Ovary (tissue), 9 donors: ENCODE results near the gene SPRR1A. TPM values are rescaled to one million over a fixed set of nuclear protein-coding genes. Genes with fewer than 3 reads are reported as not detected.

Source experiments
- DNase-seq, 5 donors: peaks; one replicate each; pipeline ENCODE4 v3.0.0-alpha.2; 2019 to 2020
- H3K27ac ChIP-seq, 2 donors: fragments of 200-600 bp; one replicate each; pipeline versions ENCODE4 v1.5.1 to v1.8.0; 2019 to 2022
- H3K27me3 ChIP-seq: fragments of 200-600 bp; one replicate; pipeline ENCODE4 v1.8.0; 2022
- H3K36me3 ChIP-seq: fragments of 200-600 bp; sonication (generic); one replicate; pipeline ENCODE4 v1.5.1; 2019
- H3K4me1 ChIP-seq: one replicate; pipeline ENCODE4 v1.8.1; 2013; ENCODE audit warnings: mild to moderate bottlenecking, moderate library complexity; ENCODE audit not compliant: insufficient read depth
- H3K4me3 ChIP-seq: fragments of 200-600 bp; sonication (generic); one replicate; pipeline ENCODE4 v1.5.1; 2017
- H3K9me3 ChIP-seq, 2 donors: fragments of 200-600 bp in 1 of 2; sonication (generic) in 1 of 2; one replicate each; pipeline versions ENCODE4 v1.5.1 to v1.8.1; 2013 to 2019; ENCODE audit warnings: mild to moderate bottlenecking in 1 of 2, moderate library complexity in 1 of 2
- EP300 ChIP-seq: sonication (generic); formaldehyde crosslinking; IDR thresholded peaks from one replicate; pipeline ENCODE4 v1.6.1; 2017; ENCODE audit warnings: antibody characterized with exemption
- POLR2A ChIP-seq: fragments of 450-650 bp; IDR thresholded peaks from one replicate; pipeline ENCODE4 v1.6.1; 2017; ENCODE audit warnings: antibody characterized with exemption, mild to moderate bottlenecking, moderate library complexity
- WGBS, 3 donors: extraction: QIAGEN DNeasy Blood & Tissue Kit in 1 of 3; methylation state at CpG; one replicate each; pipeline versions ENCODE4 v1.1.5 to v1.1.7; 2013 to 2017; 5-methylcytosine and 5-hydroxymethylcytosine counted together
- intact Hi-C, 4 donors: fragments of 100-400 bp; cut with DNase I; formaldehyde crosslinking; loops; one replicate each; pipeline versions ENCODE4 v1.11.0 to v1.15.1; 2022 to 2023
- polyA plus RNA-seq, 2 donors: library from polyadenylated mRNA; stranded (reverse); fragments of 200-250 nt in 1 of 2; fragments of 350-450 nt in 1 of 2; fragmentation: Illumina TruSeq in 1 of 2; extraction: RNeasy Lipid Tissue Mini Kit (QIAGEN cat#74804) in 1 of 2; gene quantifications; one replicate each; pipeline ENCODE4 v1.2.3, GENCODE V29; 2013 to 2014
- total RNA-seq, 7 donors: library from RNA; depleted of rRNA in 2 of 7; stranded (reverse); fragments of >200 nt in 2 of 7; fragmentation: NEBNext Ultra II Directional in 3 of 7; extraction: Animal tissue kit (Norgen Biotek cat#: 25700) in 3 of 7; gene quantifications; one replicate each; pipeline versions ENCODE4 v1.1.0 to v1.2.4, GENCODE V29; 2016 to 2023
- TF ChIP-seq, protein P1 (sequence below), 3 donors: fragments of 450-650 bp in 2 of 3; fragments of 200-600 bp in 1 of 3; IDR thresholded peaks; one replicate each; pipeline versions ENCODE4 v1.5.1 to v1.8.0; 2016 to 2022; ENCODE audit warnings: antibody characterized with exemption in 3 of 3, mild to moderate bottlenecking in 1 of 3
- donor health status: DM: no; HTN: no; CAD: no; lungs with moderate emphysema.
- donor health status: DM: no; HTN: no; CAD: no.
- donor health status: Bipolar disorder and iron deficiency.
- donor health status: DM: yes; HTN: yes; CAD: no.
- donor health status: DM: no; HTN: no; CAD: no.
- donor health status: DM: yes; HTN: yes; CAD: no.

SPRR1A gene
- total and polyA plus RNA-seq, 9 donors: not detected

DNA sequence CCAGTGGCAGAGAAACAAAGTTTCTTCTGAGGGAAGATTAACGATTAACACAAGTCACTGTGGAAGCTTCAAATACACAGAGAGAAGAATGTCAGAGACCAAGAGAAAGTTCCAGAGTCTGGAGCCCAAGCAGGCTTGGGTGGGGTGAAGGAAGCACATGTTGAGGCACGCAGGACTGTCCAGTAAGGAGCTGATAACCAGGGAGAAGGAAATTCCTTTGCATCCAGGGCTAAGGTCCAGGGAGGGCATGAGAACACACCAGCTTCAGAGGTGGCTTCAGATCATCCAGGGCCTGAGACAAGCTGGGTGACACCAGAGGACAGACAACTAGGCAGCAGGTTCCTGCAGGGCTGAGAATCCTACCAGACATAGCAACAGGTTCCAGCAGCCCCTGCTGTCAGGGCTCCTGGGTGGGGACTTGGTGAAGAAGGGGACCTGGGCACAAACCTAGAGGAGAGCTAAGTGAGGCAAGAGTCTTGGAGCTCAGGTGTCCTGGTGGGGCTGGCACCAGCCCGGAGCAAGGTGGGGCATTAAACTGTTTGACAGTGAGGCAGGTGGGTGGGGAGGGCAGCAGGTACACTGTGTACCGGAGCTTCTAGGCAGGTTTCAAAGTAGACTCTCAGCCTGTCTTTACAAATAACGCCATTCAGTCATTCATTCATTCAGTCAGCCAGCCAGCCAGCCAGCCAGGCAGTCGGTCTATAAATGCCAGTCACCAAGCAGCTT is 2.6 kb upstream of the SPRR1A start:
- no peaks in the 10 kb centered on the region for H3K36me3 ChIP-seq
- no peak overlapping the region for H3K4me3 ChIP-seq
- H3K27me3 ChIP-seq: no peaks in the 10 kb centered on the region
- WGBS, 3 donors: 88 to 93% (median 91%) methylated on average over 5 to 6 of the region's 6 CpGs
- no peak for DNase-seq
- intact Hi-C loops: no loop called here
- no peaks in the 10 kb centered on the region for H3K4me1 ChIP-seq
- no peak for TF ChIP-seq EP300
- H3K9me3 ChIP-seq: no peaks in the 10 kb centered on the region
- H3K27ac ChIP-seq: no peak overlapping the region

DNA sequence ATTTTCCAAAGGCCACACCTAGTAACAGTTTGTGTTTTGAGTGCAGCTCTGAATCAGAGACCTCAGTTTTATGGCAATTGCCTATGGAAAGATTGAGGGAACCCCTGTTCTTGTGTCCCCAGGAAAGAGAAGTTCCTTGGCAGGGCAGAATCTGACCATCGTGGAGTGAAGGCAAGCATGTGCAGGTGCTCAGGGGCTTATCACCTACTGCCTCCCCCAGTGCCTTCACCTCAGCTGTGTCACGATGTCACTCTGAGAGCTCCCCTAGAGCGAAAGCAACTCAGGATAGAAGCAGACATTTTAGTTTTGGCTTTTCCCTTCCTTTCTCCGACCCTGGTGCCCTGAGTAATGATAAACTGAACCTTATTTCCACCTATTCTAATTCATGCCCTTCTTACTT is 1.8 kb upstream of the SPRR1A start:
- no peaks in the 10 kb centered on the region for H3K27me3 ChIP-seq
- H3K4me1 ChIP-seq: no peaks in the 10 kb centered on the region
- DNase-seq: no peak
- WGBS, 3 donors: 59 to 84% (median 79%) methylated on average over 4 of the region's 4 CpGs
- TF ChIP-seq, protein P1, sequence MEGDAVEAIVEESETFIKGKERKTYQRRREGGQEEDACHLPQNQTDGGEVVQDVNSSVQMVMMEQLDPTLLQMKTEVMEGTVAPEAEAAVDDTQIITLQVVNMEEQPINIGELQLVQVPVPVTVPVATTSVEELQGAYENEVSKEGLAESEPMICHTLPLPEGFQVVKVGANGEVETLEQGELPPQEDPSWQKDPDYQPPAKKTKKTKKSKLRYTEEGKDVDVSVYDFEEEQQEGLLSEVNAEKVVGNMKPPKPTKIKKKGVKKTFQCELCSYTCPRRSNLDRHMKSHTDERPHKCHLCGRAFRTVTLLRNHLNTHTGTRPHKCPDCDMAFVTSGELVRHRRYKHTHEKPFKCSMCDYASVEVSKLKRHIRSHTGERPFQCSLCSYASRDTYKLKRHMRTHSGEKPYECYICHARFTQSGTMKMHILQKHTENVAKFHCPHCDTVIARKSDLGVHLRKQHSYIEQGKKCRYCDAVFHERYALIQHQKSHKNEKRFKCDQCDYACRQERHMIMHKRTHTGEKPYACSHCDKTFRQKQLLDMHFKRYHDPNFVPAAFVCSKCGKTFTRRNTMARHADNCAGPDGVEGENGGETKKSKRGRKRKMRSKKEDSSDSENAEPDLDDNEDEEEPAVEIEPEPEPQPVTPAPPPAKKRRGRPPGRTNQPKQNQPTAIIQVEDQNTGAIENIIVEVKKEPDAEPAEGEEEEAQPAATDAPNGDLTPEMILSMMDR (IDR thresholded peaks at IDR 0.05): no peak
- TF ChIP-seq POLR2A (no peak), EP300 (no peak)
- intact Hi-C loops: no loop called here
- H3K27ac ChIP-seq: no peak overlapping the region
- no peak overlapping the region for H3K4me3 ChIP-seq
- H3K9me3 ChIP-seq: no peaks in the 10 kb centered on the region
- H3K36me3 ChIP-seq: no peaks in the 10 kb centered on the region

DNA sequence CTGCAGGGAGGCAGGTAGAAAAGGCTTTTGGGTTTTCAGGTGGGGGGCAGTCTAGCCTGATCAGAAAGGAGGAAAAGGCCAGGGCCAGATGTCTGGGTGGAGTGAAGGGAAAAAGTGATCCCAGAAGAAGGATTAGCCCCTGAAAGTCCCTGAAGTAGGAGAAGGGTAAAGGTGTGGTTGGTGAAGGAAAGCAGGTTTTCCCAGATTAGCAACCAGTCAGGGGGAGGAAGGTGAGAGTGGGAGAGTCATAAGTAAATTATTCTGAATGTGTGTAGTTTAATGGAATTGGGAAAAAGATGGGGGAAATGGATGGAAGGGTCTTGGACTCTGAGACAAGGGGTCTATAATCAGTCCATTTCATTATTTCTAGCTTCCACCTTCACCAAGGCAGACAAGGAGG is 647 bp upstream of the SPRR1A start:
- DNase-seq: no peak
- no peak overlapping the region for H3K4me3 ChIP-seq
- H3K27me3 ChIP-seq: no peaks in the 10 kb centered on the region
- intact Hi-C loops: no loop called here
- H3K4me1 ChIP-seq: no peaks in the 10 kb centered on the region
- no peaks in the 10 kb centered on the region for H3K36me3 ChIP-seq
- no peaks in the 10 kb centered on the region for H3K9me3 ChIP-seq
- TF ChIP-seq POLR2A (no peak), EP300 (no peak)
- TF ChIP-seq, protein P1 (IDR thresholded peaks at IDR 0.05): no peak
- no peak overlapping the region for H3K27ac ChIP-seq

DNA sequence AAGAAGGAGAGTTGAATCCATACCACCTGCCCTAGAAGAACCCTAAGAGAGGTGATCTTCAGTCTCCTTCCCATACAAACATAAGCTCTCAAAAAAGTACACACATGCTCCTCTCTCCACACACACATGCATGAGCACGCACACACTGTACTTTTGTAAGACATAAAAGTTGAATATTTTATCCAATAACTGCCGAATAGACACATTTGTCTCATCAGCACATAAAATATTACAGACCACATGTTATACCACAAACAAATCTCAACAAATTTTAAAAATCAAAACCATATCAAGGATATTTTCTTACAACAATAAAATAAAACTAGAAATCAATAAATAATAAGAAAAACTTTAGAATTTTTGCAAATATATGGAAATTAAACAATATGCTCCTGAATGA is 2.7 kb downstream of the SPRR1A start:
- no peaks in the 10 kb centered on the region for H3K27me3 ChIP-seq
- H3K27ac ChIP-seq: no peak overlapping the region
- WGBS, 3 donors: 89 to 94% (median 92%) methylated on average over 2 of the region's 2 CpGs
- no peak for DNase-seq
- no peak overlapping the region for H3K4me3 ChIP-seq
- H3K36me3 ChIP-seq: no peaks in the 10 kb centered on the region
- intact Hi-C loops: no loop called here
- TF ChIP-seq, protein P1 (IDR thresholded peaks at IDR 0.05): no peak
- TF ChIP-seq POLR2A: no peak
- TF ChIP-seq EP300: no peak
- H3K9me3 ChIP-seq: no peaks in the 10 kb centered on the region
- no peaks in the 10 kb centered on the region for H3K4me1 ChIP-seq

DNA sequence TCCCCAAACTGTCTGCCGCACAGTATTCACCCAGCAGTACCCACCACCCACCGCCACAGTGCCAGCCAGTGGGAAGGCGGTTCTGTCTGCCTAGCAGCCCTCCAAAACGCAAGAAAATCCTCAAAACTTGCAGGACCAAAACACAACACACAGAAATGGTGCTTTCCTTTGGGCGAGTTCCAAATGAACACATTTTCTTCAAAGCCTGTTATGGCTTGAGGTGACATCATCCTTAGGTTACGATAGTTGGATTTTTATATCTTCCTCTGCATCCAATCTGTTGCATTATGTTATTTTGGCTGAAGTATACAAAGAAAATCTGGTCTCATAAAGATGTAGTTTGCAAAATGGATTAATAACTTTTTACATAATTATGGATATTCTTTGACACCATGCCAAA is 9.3 kb downstream of the SPRR1A start:
- Histone ChIP-seq H3K36me3 (no peaks in the 10 kb centered on the region), H3K4me3 (no peak overlapping the region), H3K9me3 (no peaks in the 10 kb centered on the region), H3K27ac (no peak overlapping the region), H3K27me3 (no peaks in the 10 kb centered on the region), H3K4me1 (peaks cover 2% of the 10 kb centered on the region)
- intact Hi-C loops: no loop called here
- no peak for TF ChIP-seq EP300
- no peak for TF ChIP-seq POLR2A
- TF ChIP-seq, protein P1 (IDR thresholded peaks at IDR 0.05): no peak
- no peak for DNase-seq
- WGBS, 3 donors: 77 to 82% (median 79%) methylated on average over 6 of the region's 6 CpGs
